GM12878 (cell line): Measurements from ENCODE around the gene ACTR2. TPM values are rescaled to one million over a fixed set of nuclear protein-coding genes. Genes with fewer than 3 reads are reported as not detected.

ENCODE experiments used
- BCL11A ChIP-seq: IDR thresholded peaks from 2 replicates; pipeline ENCODE4 v1.6.1; 2011; ENCODE audit warnings: low read depth, low read length
- BHLHE40 ChIP-seq, 2 experiments: fragments of 450-650 bp in 1 of 2; IDR thresholded peaks; 2 replicates each; pipeline ENCODE4 v1.6.1; 2011 to 2017; ENCODE audit warnings: low read depth in 2 of 2, borderline replicate concordance in 1 of 2, improper control_type of control experiment in 1 of 2, low read length in 1 of 2, mild to moderate bottlenecking in 1 of 2
- EP300 ChIP-seq, 2 experiments: fragments of 150-350 bp in 1 of 2; IDR thresholded peaks; 2 replicates each; pipeline ENCODE4 v1.6.1; 2011 to 2012; ENCODE audit warnings: low read depth in 2 of 2, low read length in 2 of 2, borderline replicate concordance in 1 of 2, improper control_type of control experiment in 1 of 2, inconsistent platforms in 1 of 2; ENCODE audit not compliant: control insufficient read depth in 1 of 2
- HDGF ChIP-seq: fragments of 450-650 bp; IDR thresholded peaks from 2 replicates; pipeline ENCODE4 v1.6.1; 2016; ENCODE audit warnings: antibody characterized with exemption
- LARP7 ChIP-seq: fragments of 450-650 bp; IDR thresholded peaks from 2 replicates; pipeline ENCODE4 v1.6.1; 2017; ENCODE audit warnings: mild to moderate bottlenecking
- NR2C2 ChIP-seq: IDR thresholded peaks from 2 replicates; pipeline ENCODE4 v1.6.1; 2011; ENCODE audit warnings: borderline replicate concordance, low read depth; ENCODE audit not compliant: control insufficient read depth, insufficient read length
- SMAD1 ChIP-seq: fragments of 450-650 bp; IDR thresholded peaks from 2 replicates; pipeline ENCODE4 v1.6.1; 2018; ENCODE audit warnings: mild to moderate bottlenecking, low read depth; ENCODE audit not compliant: partially characterized antibody
- SMARCA5 ChIP-seq: fragments of 450-650 bp; IDR thresholded peaks from 2 replicates; pipeline ENCODE4 v1.6.1; 2017; ENCODE audit warnings: mild to moderate bottlenecking
- STAT1 ChIP-seq: fragments of 450-650 bp; conservative IDR thresholded peaks from 2 replicates; pipeline ENCODE4 v1.6.1; 2014; ENCODE audit warnings: antibody characterized with exemption, mild to moderate bottlenecking
- TAF1 ChIP-seq: IDR thresholded peaks from 2 replicates; pipeline ENCODE4 v1.6.1; 2011; ENCODE audit warnings: mild to moderate bottlenecking, low read depth, low read length, borderline replicate concordance
- ZBED1 ChIP-seq: IDR thresholded peaks from 2 replicates; pipeline ENCODE4 v1.6.1; 2016; ENCODE audit warnings: borderline replicate concordance
- ZNF217 ChIP-seq: fragments of 450-650 bp; IDR thresholded peaks from 2 replicates; pipeline ENCODE4 v1.6.1; 2017; ENCODE audit warnings: antibody characterized with exemption, mild to moderate bottlenecking
- polyA plus RNA-seq, 11 experiments: library from polyadenylated mRNA; depleted of rRNA in 4 of 11; unstranded in 6 of 11; stranded (reverse) in 5 of 11; fragments of >200 nt; fragmentation: Nextera tagmentation in 4 of 11; fragmentation: Illumina TruSeq in 1 of 11; extraction: Ambion mirVana in 4 of 11; extraction: Trizol in 1 of 11; gene quantifications; 1 replicate in 1 of 11; 2 replicates in 10 of 11; pipeline versions ENCODE4 v1.2.1 to v1.2.3, GENCODE V29; 2011 to 2016; ENCODE audit warnings: inconsistent platforms in 2 of 11, missing spikeins in 2 of 11, low read depth in 1 of 11
- total RNA-seq, 4 experiments: library from RNA; depleted of rRNA in 3 of 4; stranded (reverse); fragments of >200 nt in 3 of 4; fragmentation: Illumina TruSeq in 1 of 4; extraction: Trizol in 1 of 4; gene quantifications; 2 replicates each; pipeline versions ENCODE4 v1.2.1 to v1.2.3, GENCODE V29; 2013 to 2021
- TF ChIP-seq, protein P1 (sequence below): fragments of 450-650 bp; IDR thresholded peaks from 2 replicates; pipeline ENCODE4 v1.6.1; 2018; ENCODE audit warnings: borderline replicate concordance, mild to moderate bottlenecking; ENCODE audit not compliant: partially characterized antibody
- TF ChIP-seq, protein P2 (sequence below): fragments of 450-650 bp; IDR thresholded peaks from 2 replicates; pipeline ENCODE4 v1.6.1; 2017; ENCODE audit warnings: borderline replicate concordance
- TF ChIP-seq, protein P3 (sequence below): IDR thresholded peaks from 2 replicates; pipeline ENCODE4 v1.6.1; 2011; ENCODE audit warnings: mild to moderate bottlenecking, low read depth, low read length, moderate library complexity; ENCODE audit not compliant: insufficient replicate concordance
- TF ChIP-seq, protein P4 (sequence below): fragments of 450-650 bp; IDR thresholded peaks from 2 replicates; pipeline ENCODE4 v1.6.1; 2017; ENCODE audit warnings: mild to moderate bottlenecking, moderate library complexity
- TF ChIP-seq, protein P5 (sequence below): fragments of 150-350 bp; IDR thresholded peaks from 2 replicates; pipeline ENCODE4 v1.6.1; 2014; ENCODE audit warnings: mild to moderate bottlenecking, low read depth, low read length

Gene ACTR2
- total and polyA plus RNA-seq, 10 of the 15 experiments (the other 5 are each of a cell fraction or from before 2014, with no cell fraction given) = 94.2 to 401 (median 195) TPM

DNA sequence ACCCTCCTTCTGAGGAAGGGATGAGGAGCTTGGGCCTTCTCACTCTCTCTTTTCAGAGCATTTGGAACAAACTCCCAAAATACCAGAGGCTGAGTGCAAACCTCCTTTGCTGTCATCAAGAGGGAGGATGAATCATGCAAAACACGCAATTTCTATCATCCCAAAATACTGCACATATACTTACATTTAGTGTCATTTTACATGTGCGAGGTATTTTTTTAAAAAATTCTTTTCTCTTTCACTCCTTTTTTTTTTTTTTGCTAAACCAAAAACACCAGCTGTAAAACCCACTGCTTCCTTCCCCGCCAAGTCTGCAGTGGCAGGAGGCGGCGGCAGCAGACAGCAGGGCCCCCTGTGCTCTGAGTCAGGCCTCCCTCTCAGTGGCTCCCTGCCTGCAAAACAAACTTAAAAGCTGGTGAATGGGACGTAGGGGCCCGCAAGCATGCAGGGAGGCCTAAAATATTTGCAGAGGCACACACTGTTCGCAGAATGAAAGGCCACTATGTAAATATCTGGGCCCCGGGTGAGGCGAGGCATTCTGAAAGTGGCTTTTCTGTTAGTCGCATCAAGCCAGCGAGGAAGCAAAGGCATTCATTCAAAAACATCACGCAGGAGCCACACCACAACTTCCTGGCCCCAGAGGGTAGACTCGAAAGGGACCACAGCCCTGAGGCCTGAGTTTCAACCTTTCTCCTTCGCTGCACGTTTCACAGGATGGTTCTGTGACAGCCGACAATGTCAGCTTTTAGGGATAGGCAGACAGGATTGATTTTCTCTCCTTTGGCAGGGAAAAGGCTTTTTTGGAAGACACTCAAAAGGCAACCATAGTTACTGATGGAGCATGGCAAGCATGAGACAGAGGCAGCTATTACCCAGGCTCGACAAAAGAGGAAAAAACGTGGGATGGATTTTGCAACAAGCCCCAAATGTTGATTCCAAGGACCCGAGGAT is 73.4 kb downstream of the ACTR2 start (continued):
- TF ChIP-seq, protein P1, sequence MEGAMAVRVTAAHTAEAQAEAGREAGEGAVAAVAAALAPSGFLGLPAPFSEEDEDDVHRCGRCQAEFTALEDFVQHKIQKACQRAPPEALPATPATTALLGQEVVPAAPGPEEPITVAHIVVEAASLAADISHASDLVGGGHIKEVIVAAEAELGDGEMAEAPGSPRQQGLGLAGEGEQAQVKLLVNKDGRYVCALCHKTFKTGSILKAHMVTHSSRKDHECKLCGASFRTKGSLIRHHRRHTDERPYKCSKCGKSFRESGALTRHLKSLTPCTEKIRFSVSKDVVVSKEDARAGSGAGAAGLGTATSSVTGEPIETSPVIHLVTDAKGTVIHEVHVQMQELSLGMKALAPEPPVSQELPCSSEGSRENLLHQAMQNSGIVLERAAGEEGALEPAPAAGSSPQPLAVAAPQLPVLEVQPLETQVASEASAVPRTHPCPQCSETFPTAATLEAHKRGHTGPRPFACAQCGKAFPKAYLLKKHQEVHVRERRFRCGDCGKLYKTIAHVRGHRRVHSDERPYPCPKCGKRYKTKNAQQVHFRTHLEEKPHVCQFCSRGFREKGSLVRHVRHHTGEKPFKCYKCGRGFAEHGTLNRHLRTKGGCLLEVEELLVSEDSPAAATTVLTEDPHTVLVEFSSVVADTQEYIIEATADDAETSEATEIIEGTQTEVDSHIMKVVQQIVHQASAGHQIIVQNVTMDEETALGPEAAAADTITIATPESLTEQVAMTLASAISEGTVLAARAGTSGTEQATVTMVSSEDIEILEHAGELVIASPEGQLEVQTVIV = no peak
- peak; percentile 39 to 78; a peak in 2 of 4 replicates for TF ChIP-seq BHLHE40 (IDR thresholded peaks at IDR 0.05; ENCODE audit: borderline replicate concordance in 1 of 2, low read depth in 2 of 2, low read length in 1 of 2)
- TF ChIP-seq HDGF = no peak
- TF ChIP-seq, protein P2, sequence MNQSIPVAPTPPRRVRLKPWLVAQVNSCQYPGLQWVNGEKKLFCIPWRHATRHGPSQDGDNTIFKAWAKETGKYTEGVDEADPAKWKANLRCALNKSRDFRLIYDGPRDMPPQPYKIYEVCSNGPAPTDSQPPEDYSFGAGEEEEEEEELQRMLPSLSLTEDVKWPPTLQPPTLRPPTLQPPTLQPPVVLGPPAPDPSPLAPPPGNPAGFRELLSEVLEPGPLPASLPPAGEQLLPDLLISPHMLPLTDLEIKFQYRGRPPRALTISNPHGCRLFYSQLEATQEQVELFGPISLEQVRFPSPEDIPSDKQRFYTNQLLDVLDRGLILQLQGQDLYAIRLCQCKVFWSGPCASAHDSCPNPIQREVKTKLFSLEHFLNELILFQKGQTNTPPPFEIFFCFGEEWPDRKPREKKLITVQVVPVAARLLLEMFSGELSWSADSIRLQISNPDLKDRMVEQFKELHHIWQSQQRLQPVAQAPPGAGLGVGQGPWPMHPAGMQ = no peak
- no peak for TF ChIP-seq EP300 (IDR thresholded peaks at IDR 0.05; ENCODE audit: borderline replicate concordance in 1 of 2, control insufficient read depth in 1 of 2, low read depth in 2 of 2, low read length in 2 of 2)
- TF ChIP-seq, protein P3, sequence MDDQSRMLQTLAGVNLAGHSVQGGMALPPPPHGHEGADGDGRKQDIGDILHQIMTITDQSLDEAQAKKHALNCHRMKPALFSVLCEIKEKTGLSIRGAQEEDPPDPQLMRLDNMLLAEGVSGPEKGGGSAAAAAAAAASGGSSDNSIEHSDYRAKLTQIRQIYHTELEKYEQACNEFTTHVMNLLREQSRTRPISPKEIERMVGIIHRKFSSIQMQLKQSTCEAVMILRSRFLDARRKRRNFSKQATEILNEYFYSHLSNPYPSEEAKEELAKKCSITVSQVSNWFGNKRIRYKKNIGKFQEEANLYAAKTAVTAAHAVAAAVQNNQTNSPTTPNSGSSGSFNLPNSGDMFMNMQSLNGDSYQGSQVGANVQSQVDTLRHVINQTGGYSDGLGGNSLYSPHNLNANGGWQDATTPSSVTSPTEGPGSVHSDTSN = no peak
- TF ChIP-seq ZNF217 = no peak
- TF ChIP-seq, protein P4, sequence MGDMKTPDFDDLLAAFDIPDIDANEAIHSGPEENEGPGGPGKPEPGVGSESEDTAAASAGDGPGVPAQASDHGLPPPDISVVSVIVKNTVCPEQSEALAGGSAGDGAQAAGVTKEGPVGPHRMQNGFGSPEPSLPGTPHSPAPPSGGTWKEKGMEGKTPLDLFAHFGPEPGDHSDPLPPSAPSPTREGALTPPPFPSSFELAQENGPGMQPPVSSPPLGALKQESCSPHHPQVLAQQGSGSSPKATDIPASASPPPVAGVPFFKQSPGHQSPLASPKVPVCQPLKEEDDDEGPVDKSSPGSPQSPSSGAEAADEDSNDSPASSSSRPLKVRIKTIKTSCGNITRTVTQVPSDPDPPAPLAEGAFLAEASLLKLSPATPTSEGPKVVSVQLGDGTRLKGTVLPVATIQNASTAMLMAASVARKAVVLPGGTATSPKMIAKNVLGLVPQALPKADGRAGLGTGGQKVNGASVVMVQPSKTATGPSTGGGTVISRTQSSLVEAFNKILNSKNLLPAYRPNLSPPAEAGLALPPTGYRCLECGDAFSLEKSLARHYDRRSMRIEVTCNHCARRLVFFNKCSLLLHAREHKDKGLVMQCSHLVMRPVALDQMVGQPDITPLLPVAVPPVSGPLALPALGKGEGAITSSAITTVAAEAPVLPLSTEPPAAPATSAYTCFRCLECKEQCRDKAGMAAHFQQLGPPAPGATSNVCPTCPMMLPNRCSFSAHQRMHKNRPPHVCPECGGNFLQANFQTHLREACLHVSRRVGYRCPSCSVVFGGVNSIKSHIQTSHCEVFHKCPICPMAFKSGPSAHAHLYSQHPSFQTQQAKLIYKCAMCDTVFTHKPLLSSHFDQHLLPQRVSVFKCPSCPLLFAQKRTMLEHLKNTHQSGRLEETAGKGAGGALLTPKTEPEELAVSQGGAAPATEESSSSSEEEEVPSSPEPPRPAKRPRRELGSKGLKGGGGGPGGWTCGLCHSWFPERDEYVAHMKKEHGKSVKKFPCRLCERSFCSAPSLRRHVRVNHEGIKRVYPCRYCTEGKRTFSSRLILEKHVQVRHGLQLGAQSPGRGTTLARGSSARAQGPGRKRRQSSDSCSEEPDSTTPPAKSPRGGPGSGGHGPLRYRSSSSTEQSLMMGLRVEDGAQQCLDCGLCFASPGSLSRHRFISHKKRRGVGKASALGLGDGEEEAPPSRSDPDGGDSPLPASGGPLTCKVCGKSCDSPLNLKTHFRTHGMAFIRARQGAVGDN = no peak
- TF ChIP-seq SMARCA5 = no peak
- TF ChIP-seq BCL11A = no peak
- TF ChIP-seq, protein P5, sequence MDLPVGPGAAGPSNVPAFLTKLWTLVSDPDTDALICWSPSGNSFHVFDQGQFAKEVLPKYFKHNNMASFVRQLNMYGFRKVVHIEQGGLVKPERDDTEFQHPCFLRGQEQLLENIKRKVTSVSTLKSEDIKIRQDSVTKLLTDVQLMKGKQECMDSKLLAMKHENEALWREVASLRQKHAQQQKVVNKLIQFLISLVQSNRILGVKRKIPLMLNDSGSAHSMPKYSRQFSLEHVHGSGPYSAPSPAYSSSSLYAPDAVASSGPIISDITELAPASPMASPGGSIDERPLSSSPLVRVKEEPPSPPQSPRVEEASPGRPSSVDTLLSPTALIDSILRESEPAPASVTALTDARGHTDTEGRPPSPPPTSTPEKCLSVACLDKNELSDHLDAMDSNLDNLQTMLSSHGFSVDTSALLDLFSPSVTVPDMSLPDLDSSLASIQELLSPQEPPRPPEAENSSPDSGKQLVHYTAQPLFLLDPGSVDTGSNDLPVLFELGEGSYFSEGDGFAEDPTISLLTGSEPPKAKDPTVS = no peak
- TF ChIP-seq ZBED1 = peak; percentile 40; the same call in 1 of the 2 replicates
- TF ChIP-seq SMAD1 = no peak
- TF ChIP-seq TAF1 = no peak
- no peak for TF ChIP-seq NR2C2
- TF ChIP-seq STAT1 = no peak
- no peak for TF ChIP-seq LARP7
